Measurements from ENCODE around the gene FOLH1. TPM values are rescaled to one million over a fixed set of nuclear protein-coding genes. Genes with fewer than 3 reads are reported as not detected.
"Not testable (repeated sequence)": the region's sequence is repeated elsewhere in the genome, so short reads cannot be mapped to it uniquely, and the experiment has no call there.

FOLH1 gene
- total RNA-seq, 2 donors from 2014 or later = not detected

DNA sequence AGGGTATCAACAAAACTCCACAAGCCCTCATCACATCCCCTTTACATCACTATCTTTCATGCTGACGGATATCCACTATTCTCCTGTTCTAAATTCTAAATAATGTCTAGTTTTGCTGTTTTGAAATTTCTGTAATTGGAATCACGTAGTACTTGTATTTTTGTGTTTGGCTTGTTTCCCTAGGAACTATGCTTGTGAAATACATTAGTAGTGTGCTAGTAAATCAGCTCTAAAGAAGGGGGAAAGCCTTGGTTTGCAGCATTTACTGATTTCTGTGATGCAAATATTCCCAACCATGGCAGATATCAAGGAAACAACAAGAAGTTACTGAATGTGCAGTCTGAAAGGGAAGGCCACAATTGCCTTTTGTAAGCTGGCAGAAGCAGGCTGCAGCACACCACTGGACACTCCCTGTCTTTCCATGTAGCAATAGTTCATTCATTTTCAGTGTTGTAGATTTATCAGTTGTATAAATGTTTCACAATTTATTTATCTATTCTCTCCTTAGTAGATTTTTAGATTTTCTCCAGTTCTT lies 4.7 kb upstream of the FOLH1 start:
- peaks cover 2% of the 10 kb centered on the region for H3K4me1 Mint-ChIP-seq
- no peak overlapping the region for H3K4me3 Mint-ChIP-seq
- DNase-seq (no peak), ATAC-seq (no peak)
- H3K27me3 Mint-ChIP-seq = peaks cover 3% of the 10 kb centered on the region
- H3K9me3 ChIP-seq (ENCODE audit: control insufficient read depth, low read length, poor library complexity, severe bottlenecking) = no peaks in the 10 kb centered on the region
- H3K36me3 Mint-ChIP-seq (ENCODE audit: low read depth) = no peaks in the 10 kb centered on the region
- no peak overlapping the region for H3K27ac Mint-ChIP-seq

DNA sequence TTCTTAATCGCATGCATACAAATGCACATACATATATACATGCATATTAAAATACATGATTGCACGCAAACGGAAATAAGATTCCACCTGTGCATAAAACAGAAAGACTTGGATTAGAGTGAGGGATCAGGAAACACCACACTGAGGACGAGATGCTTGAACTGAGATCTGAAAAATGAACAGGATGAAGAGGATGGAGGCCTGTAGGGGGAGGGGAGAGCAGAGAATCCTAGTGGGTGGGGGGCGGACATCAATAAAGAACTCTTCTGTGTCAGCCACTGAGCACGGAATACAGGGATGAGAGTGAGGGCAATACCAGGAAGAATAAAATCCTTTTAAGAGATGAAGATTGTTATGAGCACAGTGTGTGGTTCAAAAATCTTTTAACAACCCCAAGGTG lies 1.4 kb downstream of the FOLH1 start:
- not testable (repeated sequence) for H3K27me3 Mint-ChIP-seq; H3K4me3 Mint-ChIP-seq; H3K36me3 Mint-ChIP-seq (ENCODE audit: low read depth); H3K4me1 Mint-ChIP-seq; H3K9me3 ChIP-seq (ENCODE audit: control insufficient read depth, low read length, poor library complexity, severe bottlenecking); DNase-seq; ATAC-seq; H3K27ac Mint-ChIP-seq

DNA sequence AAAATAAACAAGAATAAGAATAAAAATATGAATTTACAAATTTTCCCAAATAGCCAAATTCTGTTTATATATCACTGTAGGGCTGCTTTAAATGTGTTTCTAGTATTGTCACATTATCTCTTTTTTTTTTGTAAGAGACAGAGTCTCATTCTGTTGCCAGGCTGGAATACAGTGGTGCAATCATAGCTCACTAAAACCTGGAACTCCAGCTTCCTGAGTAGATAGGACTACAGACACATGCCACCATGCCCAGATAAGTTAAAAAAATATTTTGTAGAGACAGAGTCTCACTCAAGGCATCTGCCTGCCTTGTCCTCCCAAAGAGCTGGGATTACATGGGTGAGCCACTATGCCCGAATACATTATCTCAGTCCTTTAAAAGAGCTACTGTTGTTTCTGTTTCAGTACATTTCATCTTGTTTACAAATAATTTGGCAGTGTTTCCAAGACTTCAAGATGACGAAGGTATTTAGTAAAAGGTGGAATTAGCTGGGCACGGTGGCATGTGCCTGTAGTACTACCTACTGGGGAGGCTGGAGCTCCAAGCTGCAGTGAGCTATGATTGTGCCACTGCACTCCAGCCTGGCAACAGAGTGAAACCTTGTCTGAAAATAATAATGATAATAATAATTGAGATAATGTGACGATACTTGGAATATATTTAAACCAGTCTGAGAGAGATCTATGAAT lies 6.0 kb downstream of the FOLH1 start:
- Mint-ChIP-seq H3K27ac (no peak overlapping the region), H3K36me3 (ENCODE audit: low read depth) (no peaks in the 10 kb centered on the region), H3K4me3 (no peak overlapping the region), H3K4me1 (no peaks in the 10 kb centered on the region), H3K27me3 (no peaks in the 10 kb centered on the region)
- DNase-seq (no peak), ATAC-seq (no peak)
- H3K9me3 ChIP-seq (ENCODE audit: control insufficient read depth, low read length, poor library complexity, severe bottlenecking) = no peaks in the 10 kb centered on the region

- ATAC-seq; DNase-seq; H3K36me3 Mint-ChIP-seq (ENCODE audit: low read depth); H3K27ac Mint-ChIP-seq; H3K27me3 Mint-ChIP-seq; H3K9me3 ChIP-seq (ENCODE audit: control insufficient read depth, low read length, poor library complexity, severe bottlenecking); H3K4me1 Mint-ChIP-seq; H3K4me3 Mint-ChIP-seq: not testable (repeated sequence)
Observed at GRCh38 chr11:49196775-49197174, 11.6 kb downstream of the FOLH1 start.

DNA sequence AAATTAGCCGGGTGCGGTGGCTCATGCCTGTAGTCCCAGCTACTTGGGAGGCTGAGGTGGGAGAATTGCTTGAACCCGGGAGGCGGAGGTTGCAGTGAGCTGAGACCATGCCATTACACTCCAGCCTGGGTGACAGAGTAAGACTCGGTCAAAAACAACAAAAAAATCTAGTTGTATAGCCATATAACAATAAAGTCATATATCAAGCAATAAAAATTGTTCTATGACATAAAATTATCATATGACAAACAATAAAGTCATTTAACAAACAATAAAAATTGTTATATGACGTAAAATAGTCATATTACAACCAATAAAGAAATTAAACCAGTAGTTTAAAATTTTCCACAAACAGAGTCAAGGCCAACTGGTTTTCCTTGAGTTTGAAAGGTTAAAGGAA lies 12.4 kb downstream of the FOLH1 start:
- not testable (repeated sequence) for H3K27ac Mint-ChIP-seq; H3K4me1 Mint-ChIP-seq; H3K27me3 Mint-ChIP-seq; H3K36me3 Mint-ChIP-seq (ENCODE audit: low read depth); ATAC-seq; H3K4me3 Mint-ChIP-seq; H3K9me3 ChIP-seq (ENCODE audit: control insufficient read depth, low read length, poor library complexity, severe bottlenecking); DNase-seq

DNA sequence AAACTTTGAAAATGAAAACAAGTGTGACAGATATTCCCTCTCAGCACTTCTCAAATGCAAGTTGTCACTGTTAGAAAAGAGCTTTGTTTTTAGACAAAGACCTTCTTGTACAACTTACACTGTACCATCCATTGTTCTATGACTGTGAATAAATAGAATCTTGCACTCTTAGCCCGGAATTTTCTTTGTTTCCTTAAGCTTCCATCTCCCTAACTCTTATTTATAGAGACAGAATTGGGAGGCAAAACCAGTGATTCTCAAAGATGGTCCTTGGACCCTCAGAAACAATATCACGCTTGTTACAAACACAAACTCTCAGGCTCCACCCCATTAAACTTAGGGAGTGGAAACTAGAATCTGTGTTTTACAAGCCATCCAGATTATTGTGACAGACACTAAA lies 18.1 kb downstream of the FOLH1 start:
- not testable (repeated sequence) for H3K9me3 ChIP-seq (ENCODE audit: control insufficient read depth, low read length, poor library complexity, severe bottlenecking); ATAC-seq; H3K27ac Mint-ChIP-seq; H3K4me3 Mint-ChIP-seq; DNase-seq; H3K27me3 Mint-ChIP-seq; H3K36me3 Mint-ChIP-seq (ENCODE audit: low read depth); H3K4me1 Mint-ChIP-seq

GRCh38 chr11:49186225-49186624 lies 22.2 kb downstream of the FOLH1 start:
- not testable (repeated sequence) for DNase-seq; ATAC-seq; H3K9me3 ChIP-seq (ENCODE audit: control insufficient read depth, low read length, poor library complexity, severe bottlenecking); H3K27me3 Mint-ChIP-seq; H3K27ac Mint-ChIP-seq; H3K4me3 Mint-ChIP-seq; H3K4me1 Mint-ChIP-seq; H3K36me3 Mint-ChIP-seq (ENCODE audit: low read depth)

- H3K27ac Mint-ChIP-seq; H3K4me3 Mint-ChIP-seq; H3K36me3 Mint-ChIP-seq (ENCODE audit: low read depth); H3K27me3 Mint-ChIP-seq; H3K9me3 ChIP-seq (ENCODE audit: control insufficient read depth, low read length, poor library complexity, severe bottlenecking); H3K4me1 Mint-ChIP-seq; DNase-seq; ATAC-seq: not testable (repeated sequence)
Observed at GRCh38 chr11:49185597-49185996, 22.8 kb downstream of the FOLH1 start.

DNA sequence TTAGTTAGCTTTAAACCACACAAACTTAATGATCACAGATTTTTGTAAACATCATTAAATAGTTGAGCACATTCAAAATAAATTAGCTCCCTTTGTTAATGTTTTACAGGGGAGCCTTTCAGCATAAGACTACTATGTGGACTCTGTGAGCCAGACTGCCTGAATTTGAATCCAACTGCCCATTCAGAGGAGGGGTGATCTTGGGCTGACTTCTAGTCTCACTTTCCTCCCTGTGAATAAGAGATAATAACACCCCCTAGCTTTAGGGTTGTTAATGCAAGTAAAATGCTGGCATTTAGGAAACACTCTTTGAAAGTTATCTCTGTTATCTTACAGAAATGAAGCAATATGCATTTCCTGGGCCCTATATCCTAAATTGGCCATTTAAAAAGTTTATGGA lies 23.6 kb downstream of the FOLH1 start:
- H3K9me3 ChIP-seq (ENCODE audit: control insufficient read depth, low read length, poor library complexity, severe bottlenecking); ATAC-seq; H3K4me3 Mint-ChIP-seq; H3K36me3 Mint-ChIP-seq (ENCODE audit: low read depth); H3K27me3 Mint-ChIP-seq; H3K4me1 Mint-ChIP-seq; DNase-seq; H3K27ac Mint-ChIP-seq: not testable (repeated sequence)

DNA sequence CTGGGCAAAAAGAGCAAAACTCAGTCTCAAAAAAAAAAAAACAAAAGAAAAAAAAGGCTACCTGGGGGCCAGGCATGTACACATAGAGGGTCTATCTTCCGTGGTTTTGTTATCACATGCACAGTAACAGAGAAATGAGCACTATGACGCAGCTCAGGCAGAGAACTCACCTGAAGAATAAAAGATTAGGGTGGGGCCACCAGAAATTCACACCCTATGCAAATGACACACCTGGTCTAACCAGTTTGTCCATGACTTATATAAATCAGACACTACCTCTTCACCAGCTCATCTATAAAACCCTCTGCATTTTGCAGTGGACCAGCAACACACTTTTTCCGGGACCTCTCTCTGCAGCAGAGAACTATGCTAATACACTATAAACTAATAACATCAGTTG lies 30.5 kb downstream of the FOLH1 start:
- not testable (repeated sequence) for H3K4me3 Mint-ChIP-seq; ATAC-seq; H3K9me3 ChIP-seq (ENCODE audit: control insufficient read depth, low read length, poor library complexity, severe bottlenecking); H3K27me3 Mint-ChIP-seq; H3K27ac Mint-ChIP-seq; H3K4me1 Mint-ChIP-seq; H3K36me3 Mint-ChIP-seq (ENCODE audit: low read depth); DNase-seq

- H3K27me3 Mint-ChIP-seq; H3K27ac Mint-ChIP-seq; H3K4me3 Mint-ChIP-seq; H3K4me1 Mint-ChIP-seq; H3K9me3 ChIP-seq (ENCODE audit: control insufficient read depth, low read length, poor library complexity, severe bottlenecking); ATAC-seq; H3K36me3 Mint-ChIP-seq (ENCODE audit: low read depth); DNase-seq: not testable (repeated sequence)
Observed at GRCh38 chr11:49175378-49175777, 33.0 kb downstream of the FOLH1 start.

DNA sequence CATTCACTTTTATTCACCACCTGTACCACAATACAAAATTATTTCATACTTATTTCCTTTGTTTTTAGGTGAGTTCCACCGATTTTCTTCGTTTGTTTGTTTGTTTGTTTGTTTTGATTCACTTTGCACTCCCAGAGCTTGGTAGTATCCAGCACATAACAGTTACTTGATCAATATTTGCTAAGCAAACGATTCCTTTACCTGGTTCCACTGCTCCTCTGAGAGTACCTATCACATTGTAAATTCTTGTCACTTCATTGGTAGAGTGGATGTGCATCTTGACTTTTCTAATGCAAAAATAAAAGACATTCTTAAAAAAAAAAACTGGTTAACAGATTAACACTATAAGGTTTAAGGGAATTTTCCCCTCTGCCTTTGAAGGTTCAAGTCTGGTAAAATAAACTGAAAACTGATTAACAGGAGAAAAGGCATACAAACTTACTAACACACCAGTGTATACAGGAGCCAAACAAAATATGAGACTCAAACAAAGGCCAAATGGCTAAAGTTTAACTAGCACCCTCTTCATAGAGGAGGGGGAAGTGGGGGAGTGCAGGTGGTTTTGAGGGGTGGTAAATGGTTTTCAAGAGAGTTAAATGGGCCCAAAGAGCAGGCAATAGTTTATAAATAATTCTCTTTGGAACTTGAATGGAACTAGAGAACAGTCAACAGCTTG lies 33.6 kb downstream of the FOLH1 start:
- not testable (repeated sequence) for ATAC-seq; DNase-seq; H3K27me3 Mint-ChIP-seq; H3K9me3 ChIP-seq (ENCODE audit: control insufficient read depth, low read length, poor library complexity, severe bottlenecking); H3K4me1 Mint-ChIP-seq; H3K27ac Mint-ChIP-seq; H3K36me3 Mint-ChIP-seq (ENCODE audit: low read depth); H3K4me3 Mint-ChIP-seq

DNA sequence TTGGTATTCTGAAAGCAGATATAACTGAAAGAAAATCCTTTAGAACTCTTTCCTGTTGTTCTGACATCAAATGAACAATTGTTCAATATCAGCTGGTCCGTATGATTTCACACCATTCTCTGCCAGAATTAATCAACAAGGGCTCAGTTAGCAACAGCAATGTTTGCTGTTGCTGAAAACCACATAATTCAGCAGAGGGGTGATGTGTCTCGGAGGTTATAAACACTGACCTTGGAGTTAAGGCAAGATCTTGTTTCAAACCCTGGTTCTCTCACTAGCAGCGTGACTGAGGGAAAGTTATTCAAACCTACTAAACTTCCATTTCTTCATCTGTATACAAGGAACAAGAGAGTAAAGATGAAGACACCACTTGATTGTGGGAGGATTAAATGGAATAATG lies 36.8 kb downstream of the FOLH1 start:
- not testable (repeated sequence) for H3K4me3 Mint-ChIP-seq; H3K4me1 Mint-ChIP-seq; ATAC-seq; H3K27me3 Mint-ChIP-seq; DNase-seq; H3K9me3 ChIP-seq (ENCODE audit: control insufficient read depth, low read length, poor library complexity, severe bottlenecking); H3K27ac Mint-ChIP-seq; H3K36me3 Mint-ChIP-seq (ENCODE audit: low read depth)

GRCh38 chr11:49169579-49169978 lies 38.8 kb downstream of the FOLH1 start:
- not testable (repeated sequence) for H3K4me3 Mint-ChIP-seq

More at GRCh38 chr11:49169579-49169978, 38.8 kb downstream of the FOLH1 start:
- H3K4me1 Mint-ChIP-seq; H3K27me3 Mint-ChIP-seq; H3K9me3 ChIP-seq (ENCODE audit: control insufficient read depth, low read length, poor library complexity, severe bottlenecking); H3K27ac Mint-ChIP-seq; H3K36me3 Mint-ChIP-seq (ENCODE audit: low read depth); DNase-seq; ATAC-seq: not testable (repeated sequence)

All from T-helper 17 cell (primary cell).